IPS-20b (cell line): ENCODE results near the gene CD40LG.

Source experiments
- H3K27ac ChIP-seq: one replicate; pipeline ENCODE4 v1.5.1; 2013; ENCODE audit warnings: low read length
- H3K27me3 ChIP-seq: 2 replicates; pipeline ENCODE4 v1.6.1; 2013; ENCODE audit warnings: mild to moderate bottlenecking, low read length, inconsistent platforms; ENCODE audit not compliant: insufficient read depth
- H3K36me3 ChIP-seq: 2 replicates; pipeline ENCODE4 v1.6.1; 2013; ENCODE audit warnings: low read depth, mild to moderate bottlenecking, inconsistent platforms, low read length, moderate library complexity; ENCODE audit not compliant: insufficient read depth
- H3K4me1 ChIP-seq: 2 replicates; pipeline ENCODE4 v1.6.1; 2013; ENCODE audit warnings: mild to moderate bottlenecking, control low read depth, inconsistent platforms, low read length, moderate library complexity; ENCODE audit not compliant: insufficient read depth
- H3K4me3 ChIP-seq: 2 replicates; pipeline ENCODE4 v1.5.1; 2013; ENCODE audit warnings: mild to moderate bottlenecking, low read length, inconsistent platforms
- H3K9ac ChIP-seq: 2 replicates; pipeline ENCODE4 v1.6.1; 2013; ENCODE audit warnings: low read depth, mild to moderate bottlenecking, inconsistent platforms, low read length, moderate library complexity
- H3K9me3 ChIP-seq: 2 replicates; pipeline ENCODE4 v1.6.1; 2013; ENCODE audit warnings: mild to moderate bottlenecking, low read depth, low read length, inconsistent platforms; ENCODE audit not compliant: insufficient read depth

The CD40LG gene

DNA sequence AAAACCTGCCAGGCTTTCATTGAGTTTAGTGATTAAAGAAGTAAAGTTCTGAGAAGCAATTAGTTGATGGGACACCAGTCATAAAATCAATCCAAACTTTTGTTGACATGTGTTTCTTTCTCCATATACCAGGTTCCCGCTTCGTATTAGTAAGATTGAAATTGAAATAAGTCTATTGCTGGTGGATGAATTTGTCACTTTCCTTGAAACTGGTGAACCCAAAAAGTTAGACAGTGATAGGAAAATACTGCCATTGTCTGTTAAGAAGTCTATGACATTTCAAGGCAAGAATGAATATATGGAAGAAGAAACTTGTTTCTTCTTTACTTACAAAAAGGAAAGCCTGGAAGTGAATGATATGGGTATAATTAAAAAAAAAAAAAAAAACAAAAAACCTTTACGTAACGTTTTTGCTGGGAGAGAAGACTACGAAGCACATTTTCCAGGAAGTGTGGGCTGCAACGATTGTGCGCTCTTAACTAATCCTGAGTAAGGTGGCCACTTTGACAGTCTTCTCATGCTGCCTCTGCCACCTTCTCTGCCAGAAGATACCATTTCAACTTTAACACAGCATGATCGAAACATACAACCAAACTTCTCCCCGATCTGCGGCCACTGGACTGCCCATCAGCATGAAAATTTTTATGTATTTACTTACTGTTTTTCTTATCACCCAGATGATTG is at the start of gene CD40LG:
Gene CD40LG (plus strand): TSS at position 482 of the 684 bp plus-strand sequence. CDS start 91 bp downstream, at position 573.
- Histone ChIP-seq H3K9me3 (no peaks in the 10 kb centered on the region), H3K27ac (no peak within 1 kb of the TSS), H3K36me3 (no peaks in the 10 kb centered on the region), H3K4me1 (peaks cover 9% of the 10 kb centered on the region), H3K27me3 (no peaks in the 10 kb centered on the region), H3K4me3 (no peak within 1 kb of the TSS), H3K9ac (no peak within 1 kb of the TSS)

DNA sequence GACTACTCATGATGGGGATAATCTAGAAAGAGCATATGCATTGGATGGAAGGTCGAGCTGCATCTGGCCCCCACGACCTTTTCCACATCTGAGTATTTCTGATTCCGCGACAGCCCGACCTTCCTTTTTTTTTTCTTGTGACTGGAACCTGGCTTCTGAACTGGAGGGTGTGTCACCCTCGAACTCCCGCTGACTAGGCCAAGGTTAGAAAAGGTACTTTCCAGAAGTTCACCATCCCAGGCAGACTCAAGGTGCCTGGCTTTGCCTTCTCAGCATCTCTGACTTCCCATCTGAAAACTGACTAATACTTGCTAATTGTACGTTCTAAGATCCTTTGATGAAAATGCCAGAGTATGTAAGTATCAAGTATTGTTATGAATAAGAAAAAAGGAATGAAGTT is 49.3 kb upstream of the CD40LG start:
- no peaks in the 10 kb centered on the region for H3K27me3 ChIP-seq
- no peak overlapping the region for H3K4me3 ChIP-seq
- H3K9me3 ChIP-seq: no peaks in the 10 kb centered on the region
- no peaks in the 10 kb centered on the region for H3K36me3 ChIP-seq
- no peaks in the 10 kb centered on the region for H3K4me1 ChIP-seq
- H3K27ac ChIP-seq: no peak overlapping the region
- no peak overlapping the region for H3K9ac ChIP-seq

DNA sequence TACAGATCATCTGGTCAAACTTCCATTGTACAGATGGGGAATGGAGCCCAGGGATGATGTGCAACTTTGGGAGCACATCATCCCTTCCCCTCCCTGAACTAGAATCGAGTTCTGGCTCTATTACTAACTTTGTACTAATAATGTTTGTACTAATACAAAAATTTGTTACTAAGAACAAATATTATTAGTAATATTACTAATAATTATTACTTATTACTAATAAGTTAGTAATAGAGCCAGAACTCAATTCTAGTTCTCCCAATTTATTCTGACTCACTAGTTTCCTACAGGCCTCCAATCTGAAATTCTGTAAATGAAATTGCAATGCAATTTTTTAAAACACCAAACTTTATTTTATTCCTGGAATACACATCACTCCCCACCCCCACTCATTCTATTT is 47.9 kb upstream of the CD40LG start:
- Histone ChIP-seq H3K36me3 (no peaks in the 10 kb centered on the region), H3K27ac (no peak overlapping the region), H3K27me3 (no peaks in the 10 kb centered on the region), H3K9me3 (no peaks in the 10 kb centered on the region), H3K4me3 (no peak overlapping the region), H3K9ac (no peak overlapping the region), H3K4me1 (no peaks in the 10 kb centered on the region)

DNA sequence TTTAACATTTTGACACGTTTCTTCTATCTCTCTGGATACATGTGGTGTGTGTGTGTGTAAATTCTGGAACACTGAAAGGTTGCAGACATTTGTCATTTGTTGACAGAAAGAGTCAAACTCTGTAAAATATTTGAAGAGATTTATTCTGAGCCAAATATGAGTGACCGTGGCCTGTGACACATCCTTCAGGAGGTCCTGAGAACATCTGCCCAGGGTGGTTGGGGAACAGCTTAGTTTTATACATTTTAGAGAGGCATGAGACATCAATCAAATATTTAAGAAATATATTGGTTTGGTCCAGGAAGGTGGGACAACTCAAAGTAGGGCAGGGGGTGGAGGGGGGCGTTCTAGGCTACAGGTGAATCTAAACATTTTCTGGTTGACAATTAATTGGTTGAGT is 40.7 kb upstream of the CD40LG start:
- no peaks in the 10 kb centered on the region for H3K9me3 ChIP-seq
- H3K4me1 ChIP-seq: no peaks in the 10 kb centered on the region
- H3K9ac ChIP-seq: no peak overlapping the region
- no peaks in the 10 kb centered on the region for H3K36me3 ChIP-seq
- H3K27me3 ChIP-seq: no peaks in the 10 kb centered on the region
- H3K4me3 ChIP-seq: no peak overlapping the region
- no peak overlapping the region for H3K27ac ChIP-seq

DNA sequence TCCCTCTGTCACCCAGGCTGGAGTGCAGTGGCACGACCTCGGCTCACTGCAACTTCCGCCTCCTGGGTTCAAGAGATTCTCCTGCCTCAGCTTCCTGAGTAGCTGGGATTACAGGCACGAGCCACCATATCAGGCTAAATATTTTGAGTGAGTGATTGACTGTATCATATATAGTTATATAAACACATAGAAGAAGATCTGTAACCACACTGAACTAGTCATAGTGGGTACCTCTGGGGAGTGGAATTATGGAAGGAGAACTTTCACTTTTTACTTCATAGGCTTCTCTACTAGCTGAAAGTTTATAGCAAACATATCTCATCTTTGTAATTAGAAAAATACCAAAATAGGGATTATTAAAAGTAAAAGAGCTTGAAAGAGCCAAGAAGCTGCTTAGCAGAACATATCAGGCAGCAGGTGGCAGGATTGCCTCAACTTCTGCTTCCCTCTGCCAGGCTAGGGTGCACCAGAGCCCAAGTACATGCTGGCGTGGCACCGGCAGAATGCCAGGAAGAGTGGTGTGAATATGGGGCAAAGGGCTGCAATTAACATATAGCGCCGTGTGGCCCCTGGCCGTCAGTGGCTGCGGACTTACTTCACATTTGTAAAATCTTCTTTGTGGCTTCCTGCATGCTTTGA is 39.5 kb upstream of the CD40LG start:
- no peaks in the 10 kb centered on the region for H3K36me3 ChIP-seq
- no peaks in the 10 kb centered on the region for H3K27me3 ChIP-seq
- no peak overlapping the region for H3K9ac ChIP-seq
- H3K9me3 ChIP-seq: no peaks in the 10 kb centered on the region
- no peaks in the 10 kb centered on the region for H3K4me1 ChIP-seq
- no peak overlapping the region for H3K27ac ChIP-seq
- H3K4me3 ChIP-seq: no peak overlapping the region

DNA sequence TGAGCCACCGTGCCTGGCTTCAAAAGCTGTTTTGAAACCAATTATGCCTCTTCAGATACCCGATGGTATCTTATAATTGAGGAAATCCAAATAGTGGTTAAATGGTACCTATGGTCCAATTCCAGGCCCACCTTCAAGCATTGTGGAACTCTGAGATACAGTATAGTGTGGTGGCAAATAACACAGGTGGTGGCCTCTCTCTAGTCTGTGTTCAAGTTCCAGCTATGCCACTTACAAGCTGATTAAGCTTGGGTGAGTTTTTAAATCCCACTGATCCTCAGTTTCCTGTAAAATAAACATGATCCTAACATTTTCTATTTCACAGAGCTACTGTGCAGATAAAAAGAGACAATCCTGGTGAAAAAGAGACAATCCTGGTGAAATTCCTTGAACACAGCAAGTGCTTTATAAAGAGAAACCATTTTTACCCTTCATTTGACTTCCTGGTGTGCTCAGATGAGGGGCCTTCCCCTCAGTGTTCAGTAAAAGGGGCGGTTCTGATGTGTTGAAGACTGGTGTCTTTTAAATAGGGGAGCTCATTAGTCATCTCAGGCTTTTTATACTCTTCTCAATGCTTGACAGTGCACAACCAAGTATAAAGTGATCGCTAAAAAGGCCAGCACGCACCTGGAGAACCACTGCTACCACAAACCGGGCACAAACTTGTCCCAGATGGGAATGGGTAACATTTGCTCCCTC is 30.8 kb upstream of the CD40LG start:
- Histone ChIP-seq H3K36me3 (no peaks in the 10 kb centered on the region), H3K4me1 (no peaks in the 10 kb centered on the region), H3K4me3 (no peak overlapping the region), H3K27me3 (no peaks in the 10 kb centered on the region), H3K9me3 (no peaks in the 10 kb centered on the region), H3K27ac (no peak overlapping the region), H3K9ac (no peak overlapping the region)

DNA sequence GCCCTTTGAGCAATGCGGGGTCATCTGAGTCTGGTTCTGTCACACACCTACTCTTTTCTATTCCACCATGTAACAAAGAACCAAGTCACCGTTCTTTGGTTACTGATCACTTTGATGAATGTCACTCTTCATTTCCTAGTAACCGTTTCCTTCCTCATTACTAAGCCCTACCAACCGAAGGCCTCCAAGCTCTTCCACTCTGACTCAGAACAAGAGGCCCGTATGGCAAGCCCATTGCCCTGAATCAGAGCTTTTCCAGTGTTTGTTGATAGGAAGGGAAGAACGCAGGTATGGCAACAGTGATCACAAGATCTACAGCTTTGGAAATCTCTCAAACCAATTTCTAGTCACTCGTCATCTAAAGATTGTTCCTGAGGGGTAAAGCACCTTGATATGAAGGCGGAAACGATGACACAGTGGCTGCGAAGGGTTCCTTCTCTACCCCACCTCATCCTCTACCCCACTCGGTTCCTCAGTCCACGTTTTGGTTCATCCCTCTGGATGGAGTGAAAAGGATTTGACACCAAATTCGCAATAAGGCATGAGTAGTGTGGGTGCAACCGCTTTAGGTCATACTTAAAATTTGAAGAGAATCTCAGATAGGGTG is 28.0 kb upstream of the CD40LG start:
- Histone ChIP-seq H3K9me3 (no peaks in the 10 kb centered on the region), H3K36me3 (no peaks in the 10 kb centered on the region)

DNA sequence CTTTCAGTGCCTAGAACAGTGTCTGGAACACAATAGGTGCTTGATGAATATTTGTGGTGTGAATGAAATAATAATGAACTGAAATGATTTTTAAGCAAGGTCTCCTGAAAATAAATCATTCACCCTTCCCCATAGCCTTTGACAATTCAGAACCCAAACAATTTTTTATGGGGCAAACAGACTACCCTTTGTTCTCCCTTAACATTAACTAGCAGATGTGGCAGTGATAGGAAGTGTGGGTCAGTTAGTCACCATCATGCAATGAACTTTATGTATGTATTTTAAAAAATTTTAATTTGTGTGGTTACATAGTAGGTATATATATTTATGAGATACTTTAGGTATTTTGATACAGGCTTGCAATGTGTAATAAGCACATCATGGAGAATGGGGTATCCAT is 27.2 kb upstream of the CD40LG start:
- no peak overlapping the region for H3K4me3 ChIP-seq
- H3K9ac ChIP-seq: no peak overlapping the region
- no peaks in the 10 kb centered on the region for H3K27me3 ChIP-seq
- no peaks in the 10 kb centered on the region for H3K9me3 ChIP-seq
- no peaks in the 10 kb centered on the region for H3K4me1 ChIP-seq
- H3K36me3 ChIP-seq: no peaks in the 10 kb centered on the region
- no peak overlapping the region for H3K27ac ChIP-seq

More for the DNA sequence above, 28.0 kb upstream of the CD40LG start:
- no peak overlapping the region for H3K27ac ChIP-seq
- no peaks in the 10 kb centered on the region for H3K4me1 ChIP-seq
- no peaks in the 10 kb centered on the region for H3K27me3 ChIP-seq
- no peak overlapping the region for H3K9ac ChIP-seq
- H3K4me3 ChIP-seq: no peak overlapping the region

DNA sequence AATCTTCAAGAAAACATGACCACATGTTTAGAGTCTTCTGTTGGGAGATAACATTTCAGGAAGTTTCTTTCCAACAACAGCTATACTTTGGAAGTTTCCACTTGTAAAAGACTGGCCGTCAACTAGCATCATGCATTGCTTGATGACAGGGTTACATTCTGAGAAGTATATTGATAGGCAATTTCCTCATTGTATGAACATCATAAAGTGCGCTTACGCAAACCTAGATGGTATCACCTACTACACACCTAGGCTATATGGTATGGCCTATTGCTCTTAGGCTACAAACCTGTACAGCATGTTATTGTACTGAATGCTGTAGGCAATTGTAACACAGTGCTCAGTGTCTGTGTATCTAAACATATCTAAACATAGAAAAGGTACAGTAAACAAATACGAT is 25.4 kb upstream of the CD40LG start:
- Histone ChIP-seq H3K27me3 (no peaks in the 10 kb centered on the region), H3K9ac (no peak overlapping the region), H3K4me1 (no peaks in the 10 kb centered on the region), H3K27ac (no peak overlapping the region), H3K4me3 (no peak overlapping the region), H3K36me3 (no peaks in the 10 kb centered on the region), H3K9me3 (no peaks in the 10 kb centered on the region)

DNA sequence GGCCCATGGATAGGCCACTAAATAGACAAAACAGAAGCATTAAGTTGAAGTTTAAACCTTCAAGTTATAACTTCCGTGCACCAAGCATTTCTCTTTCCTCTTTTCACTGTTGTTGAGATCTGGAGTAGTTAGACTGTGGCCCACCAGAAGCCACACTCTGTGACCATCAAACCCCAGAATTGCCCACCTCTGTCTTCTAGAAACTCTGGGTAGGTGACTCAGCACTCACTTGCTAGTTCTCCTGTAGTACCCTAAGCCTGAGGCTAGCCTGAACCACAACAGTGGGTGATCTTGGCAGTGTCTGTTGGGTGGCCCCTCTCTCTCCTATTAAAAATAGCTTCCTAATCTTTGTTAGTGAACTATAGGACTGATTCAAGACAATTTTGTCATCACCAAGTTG is 24.6 kb upstream of the CD40LG start:
- no peaks in the 10 kb centered on the region for H3K9me3 ChIP-seq
- H3K4me1 ChIP-seq: no peaks in the 10 kb centered on the region
- no peak overlapping the region for H3K9ac ChIP-seq
- no peaks in the 10 kb centered on the region for H3K36me3 ChIP-seq
- no peak overlapping the region for H3K4me3 ChIP-seq
- H3K27me3 ChIP-seq: no peaks in the 10 kb centered on the region
- H3K27ac ChIP-seq: no peak overlapping the region

DNA sequence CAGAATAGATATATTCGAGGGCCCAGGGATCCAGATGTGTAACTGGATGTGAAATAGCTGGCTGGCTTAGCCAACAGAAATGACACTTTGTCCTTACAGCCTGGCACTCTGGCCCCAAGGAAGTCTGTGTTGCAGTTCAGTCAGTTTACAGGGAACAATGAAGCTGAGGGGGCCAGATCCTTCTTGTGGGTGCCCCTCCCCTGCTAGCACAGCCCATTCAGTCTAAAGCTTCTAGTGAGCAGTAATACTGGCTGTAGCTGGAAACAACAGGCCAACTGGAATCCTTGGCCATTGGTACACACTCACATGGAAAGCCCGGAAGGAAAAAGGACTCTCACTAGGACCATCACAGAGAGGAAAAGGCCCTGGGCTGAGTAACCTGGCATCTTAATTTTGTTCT is 22.7 kb upstream of the CD40LG start:
- Histone ChIP-seq H3K9ac (no peak overlapping the region), H3K36me3 (no peaks in the 10 kb centered on the region), H3K27ac (no peak overlapping the region), H3K4me1 (no peaks in the 10 kb centered on the region), H3K9me3 (no peaks in the 10 kb centered on the region), H3K4me3 (no peak overlapping the region), H3K27me3 (no peaks in the 10 kb centered on the region)

DNA sequence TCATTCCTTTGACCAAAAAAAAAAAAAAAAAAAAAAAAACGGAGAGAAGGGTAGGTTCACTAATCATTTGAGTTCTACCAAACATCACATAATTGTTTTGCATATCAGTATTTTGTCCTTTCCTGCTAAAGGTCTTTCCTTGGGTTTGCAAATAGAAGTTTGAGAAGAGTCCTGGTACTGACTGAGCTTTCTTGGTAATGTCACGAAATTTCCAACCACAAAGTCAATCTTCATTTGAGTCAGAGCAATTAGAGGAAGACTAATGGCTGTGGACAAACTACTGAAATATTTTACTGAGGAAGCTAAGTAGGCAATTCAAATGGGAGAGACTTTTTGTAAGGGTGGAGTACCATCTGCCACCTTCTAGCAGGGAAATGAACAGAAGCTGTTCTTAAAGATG is 21.7 kb upstream of the CD40LG start:
- Histone ChIP-seq H3K9me3 (no peaks in the 10 kb centered on the region), H3K9ac (no peak overlapping the region), H3K4me1 (no peaks in the 10 kb centered on the region), H3K27ac (no peak overlapping the region), H3K36me3 (no peaks in the 10 kb centered on the region), H3K27me3 (no peaks in the 10 kb centered on the region), H3K4me3 (no peak overlapping the region)
